PFSK-1 (cell line): ENCODE results near the gene ECE1.

Source experiments
- FOXP2 ChIP-seq: optimal IDR thresholded peaks from 2 replicates; pipeline ENCODE3; 2011; ENCODE audit warnings: borderline replicate concordance, control low read depth, inconsistent platforms; ENCODE audit not compliant: insufficient read depth; ENCODE audit errors: extremely low read length, extremely low read depth
- POLR2AphosphoS5 ChIP-seq: IDR thresholded peaks from 2 replicates; pipeline ENCODE4 v1.6.1; 2012; ENCODE audit warnings: low read depth, mild to moderate bottlenecking, control low read depth, low read length, moderate library complexity
- SIN3A ChIP-seq: IDR thresholded peaks from 2 replicates; pipeline ENCODE4 v1.6.1; 2012; ENCODE audit warnings: mild to moderate bottlenecking, low read length, moderate library complexity, borderline replicate concordance; ENCODE audit not compliant: insufficient read depth
- TAF1 ChIP-seq: IDR thresholded peaks from 2 replicates; pipeline ENCODE4 v1.6.1; 2012; ENCODE audit warnings: low read length, control low read depth, borderline replicate concordance; ENCODE audit not compliant: insufficient read depth
- TF ChIP-seq, protein P1 (sequence below), 2 experiments: IDR thresholded peaks; 2 replicates each; pipeline versions ENCODE4 v1.6.1 to v1.8.0; 2011 to 2012; ENCODE audit warnings: low read depth in 2 of 2, low read length in 2 of 2, control low read depth in 1 of 2, inconsistent platforms in 1 of 2, mild to moderate bottlenecking in 1 of 2, moderate library complexity in 1 of 2; ENCODE audit not compliant: insufficient read depth in 1 of 2

The ECE1 gene

GRCh38 chr1:21329209-21329844, 39.1 kb upstream of the ECE1 start:
- TF ChIP-seq SIN3A (no peak), POLR2AphosphoS5 (no peak), TAF1 (no peak), FOXP2 (no peak)
- TF ChIP-seq, protein P1, sequence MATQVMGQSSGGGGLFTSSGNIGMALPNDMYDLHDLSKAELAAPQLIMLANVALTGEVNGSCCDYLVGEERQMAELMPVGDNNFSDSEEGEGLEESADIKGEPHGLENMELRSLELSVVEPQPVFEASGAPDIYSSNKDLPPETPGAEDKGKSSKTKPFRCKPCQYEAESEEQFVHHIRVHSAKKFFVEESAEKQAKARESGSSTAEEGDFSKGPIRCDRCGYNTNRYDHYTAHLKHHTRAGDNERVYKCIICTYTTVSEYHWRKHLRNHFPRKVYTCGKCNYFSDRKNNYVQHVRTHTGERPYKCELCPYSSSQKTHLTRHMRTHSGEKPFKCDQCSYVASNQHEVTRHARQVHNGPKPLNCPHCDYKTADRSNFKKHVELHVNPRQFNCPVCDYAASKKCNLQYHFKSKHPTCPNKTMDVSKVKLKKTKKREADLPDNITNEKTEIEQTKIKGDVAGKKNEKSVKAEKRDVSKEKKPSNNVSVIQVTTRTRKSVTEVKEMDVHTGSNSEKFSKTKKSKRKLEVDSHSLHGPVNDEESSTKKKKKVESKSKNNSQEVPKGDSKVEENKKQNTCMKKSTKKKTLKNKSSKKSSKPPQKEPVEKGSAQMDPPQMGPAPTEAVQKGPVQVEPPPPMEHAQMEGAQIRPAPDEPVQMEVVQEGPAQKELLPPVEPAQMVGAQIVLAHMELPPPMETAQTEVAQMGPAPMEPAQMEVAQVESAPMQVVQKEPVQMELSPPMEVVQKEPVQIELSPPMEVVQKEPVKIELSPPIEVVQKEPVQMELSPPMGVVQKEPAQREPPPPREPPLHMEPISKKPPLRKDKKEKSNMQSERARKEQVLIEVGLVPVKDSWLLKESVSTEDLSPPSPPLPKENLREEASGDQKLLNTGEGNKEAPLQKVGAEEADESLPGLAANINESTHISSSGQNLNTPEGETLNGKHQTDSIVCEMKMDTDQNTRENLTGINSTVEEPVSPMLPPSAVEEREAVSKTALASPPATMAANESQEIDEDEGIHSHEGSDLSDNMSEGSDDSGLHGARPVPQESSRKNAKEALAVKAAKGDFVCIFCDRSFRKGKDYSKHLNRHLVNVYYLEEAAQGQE (IDR thresholded peaks at IDR 0.05; ENCODE audit: insufficient read depth in 1 of 2, low read depth in 2 of 2, low read length in 2 of 2), result no peak

DNA sequence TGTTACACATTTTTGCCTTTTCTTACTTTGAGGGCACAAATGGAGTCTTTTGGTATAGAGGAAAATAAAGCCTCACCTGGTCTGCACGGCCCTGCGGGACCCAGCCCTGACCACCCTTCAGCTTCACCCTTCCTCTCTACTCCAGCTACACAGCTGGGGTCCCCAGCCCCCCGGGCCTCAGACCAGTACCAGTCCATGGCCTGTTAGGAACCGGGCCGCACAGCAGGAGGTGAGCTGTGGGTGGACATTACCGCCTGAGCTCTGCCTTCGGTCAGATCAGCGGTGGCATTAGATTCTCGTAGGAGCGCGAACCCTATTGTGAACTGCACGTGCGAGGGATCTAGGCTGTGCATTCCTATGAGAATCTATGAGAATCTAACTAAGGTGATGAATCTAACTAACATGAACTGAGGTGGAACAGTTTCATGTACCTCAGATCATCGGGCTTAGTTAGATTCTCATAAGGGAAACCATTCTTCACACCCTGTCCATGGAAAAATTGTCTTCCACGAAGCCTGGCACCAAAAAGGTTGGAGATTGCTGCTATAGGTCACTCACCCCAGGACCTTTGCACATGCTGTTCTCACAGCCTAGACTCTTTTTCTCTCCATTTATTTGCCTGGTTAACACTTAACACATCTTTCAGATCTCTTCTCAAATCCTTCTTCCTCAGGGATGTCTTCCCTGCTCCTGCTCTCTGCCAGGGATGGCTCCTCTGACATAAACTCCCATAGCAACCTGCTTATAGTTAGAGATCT, 37.5 kb upstream of the ECE1 start:
- no peak for TF ChIP-seq POLR2AphosphoS5
- no peak for TF ChIP-seq SIN3A
- TF ChIP-seq TAF1, result no peak
- TF ChIP-seq, protein P1 (IDR thresholded peaks at IDR 0.05; ENCODE audit: insufficient read depth in 1 of 2, low read depth in 2 of 2, low read length in 2 of 2), result no peak
- TF ChIP-seq FOXP2, result no peak

DNA sequence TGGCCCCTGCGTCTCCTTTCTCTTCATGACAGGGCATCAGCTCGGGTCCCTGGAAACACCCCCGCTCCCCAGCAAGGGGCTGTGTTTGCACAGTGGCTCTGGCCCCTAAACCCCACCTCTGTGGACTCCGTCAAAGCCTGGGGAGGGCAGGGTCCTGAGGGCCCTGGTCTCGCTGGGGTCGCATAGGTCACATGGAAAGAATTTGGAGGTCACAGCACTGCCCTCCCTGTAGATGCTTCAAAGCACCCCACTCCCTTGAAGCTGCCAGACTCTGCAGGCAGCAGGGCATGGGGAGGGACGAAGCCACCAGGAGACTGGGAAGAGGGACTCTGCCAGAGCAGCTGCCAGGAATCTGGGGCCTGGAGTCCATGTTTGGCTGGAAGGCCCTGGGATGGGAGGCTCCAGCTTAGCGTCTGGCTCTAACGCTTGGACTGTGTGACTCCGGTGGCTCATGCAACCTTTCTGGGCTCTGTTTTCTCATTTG, 36.6 kb upstream of the ECE1 start:
- no peak for TF ChIP-seq TAF1
- no peak for TF ChIP-seq POLR2AphosphoS5
- TF ChIP-seq FOXP2, result no peak
- TF ChIP-seq, protein P1 (IDR thresholded peaks at IDR 0.05; ENCODE audit: insufficient read depth in 1 of 2, low read depth in 2 of 2, low read length in 2 of 2), result no peak
- TF ChIP-seq SIN3A, result no peak

DNA sequence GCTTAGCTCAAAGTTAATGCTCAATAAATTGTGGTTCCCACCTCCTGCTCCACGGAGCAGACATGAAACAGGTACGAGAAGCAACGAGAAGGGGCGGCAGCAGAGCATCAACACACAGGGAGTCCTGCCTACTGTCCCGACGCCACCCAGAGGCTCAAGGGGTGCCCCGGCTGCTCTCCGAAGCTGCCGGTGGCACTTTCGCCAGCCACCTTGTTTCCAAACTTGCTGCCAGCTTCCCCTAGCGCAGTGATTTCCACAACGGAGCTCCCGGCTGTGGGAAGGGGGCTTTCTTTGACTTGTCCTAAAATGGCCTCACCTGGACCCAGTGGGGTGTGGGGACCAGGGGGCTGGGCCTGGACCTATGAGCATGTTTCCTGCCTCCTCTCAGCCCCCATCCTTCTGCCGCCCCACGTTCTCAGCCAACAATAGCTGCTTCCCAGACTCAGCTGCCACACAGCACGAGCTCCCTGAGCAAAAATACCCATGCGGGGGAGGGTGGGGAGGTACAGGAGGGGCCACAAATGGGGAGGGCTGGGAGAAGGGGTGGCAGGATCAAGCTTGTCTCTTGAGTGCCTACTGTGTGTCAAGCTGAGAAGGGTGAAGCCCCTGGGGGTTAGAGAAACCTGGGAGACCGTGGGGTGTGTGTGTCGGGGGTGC, 35.6 kb upstream of the ECE1 start:
- no peak for TF ChIP-seq TAF1
- no peak for TF ChIP-seq FOXP2
- TF ChIP-seq, protein P1 (IDR thresholded peaks at IDR 0.05; ENCODE audit: insufficient read depth in 1 of 2, low read depth in 2 of 2, low read length in 2 of 2), result no peak
- no peak for TF ChIP-seq POLR2AphosphoS5
- TF ChIP-seq SIN3A, result no peak
